B cell (primary cell): ENCODE data around the gene CHRNG.

ENCODE experiments used
- CTCF ChIP-seq: fragments of 200-600 bp; IDR thresholded peaks from one replicate; pipeline ENCODE4 v1.8.0; 2022; ENCODE audit warnings: antibody characterized with exemption, mild to moderate bottlenecking
- EZH2 ChIP-seq: IDR thresholded peaks from 2 replicates; pipeline ENCODE4 v1.6.1; 2012; ENCODE audit warnings: borderline replicate concordance, low read depth, mild to moderate bottlenecking, moderate library complexity, low read length; ENCODE audit not compliant: insufficient read depth, poor library complexity, severe bottlenecking

- TF ChIP-seq EZH2 (no peak), CTCF (no peak)
Observed at GRCh38 chr2:232494542-232494941, 45.0 kb upstream of the CHRNG start.
